SK-N-SH treated with all-trans-retinoic acid at 6 μM for 48 hours (cell line): ENCODE results near the gene SIX3.

Experiments used
- ATAC-seq: fragments of 200-7000 bp; cut with Tn5 transposase; 3 replicates; pipeline ENCODE4 v1.9.1; 2020; ENCODE audit warnings: mild to moderate bottlenecking, moderate library complexity
- ARNTL ChIP-seq: fragments of 450-650 bp; formaldehyde crosslinking; IDR thresholded peaks from 2 replicates; pipeline ENCODE4 v1.5.0; 2020; ENCODE audit warnings: low read depth, mild to moderate bottlenecking, moderate library complexity, borderline replicate concordance
- BACH2 ChIP-seq: fragments of 250-450 bp; sonication (Bioruptor Pico); IDR thresholded peaks from 2 replicates; pipeline ENCODE4 v1.9.0; 2021; ENCODE audit warnings: mild to moderate bottlenecking, borderline replicate concordance
- CSDC2 ChIP-seq: fragments of 250-450 bp; sonication (Bioruptor Pico); IDR thresholded peaks from 2 replicates; pipeline ENCODE4 v1.5.0; 2020; ENCODE audit warnings: mild to moderate bottlenecking, moderate library complexity
- ESRRG ChIP-seq: fragments of 250-450 bp; sonication (Bioruptor Pico); IDR thresholded peaks from 2 replicates; pipeline ENCODE4 v1.6.1; 2021; ENCODE audit warnings: mild to moderate bottlenecking
- GLIS3 ChIP-seq: fragments of 250-450 bp; sonication (Bioruptor Pico); IDR thresholded peaks from 2 replicates; pipeline ENCODE4 v1.5.0; 2020; ENCODE audit warnings: mild to moderate bottlenecking, moderate library complexity
- ISL1 ChIP-seq: fragments of 250-450 bp; sonication (Bioruptor Pico); IDR thresholded peaks from 2 replicates; pipeline ENCODE4 v2.1.2; 2022; ENCODE audit warnings: mild to moderate bottlenecking, moderate library complexity
- OSR1 ChIP-seq: fragments of 250-450 bp; sonication (Bioruptor Pico); IDR thresholded peaks from 2 replicates; pipeline ENCODE4 v1.8.0; 2022; ENCODE audit warnings: moderate library complexity, mild to moderate bottlenecking, inconsistent platforms
- POU6F1 ChIP-seq: fragments of 250-450 bp; sonication (Bioruptor Pico); IDR thresholded peaks from 2 replicates; pipeline ENCODE4 v1.8.0; 2021; ENCODE audit warnings: low read depth, mild to moderate bottlenecking, moderate library complexity, borderline replicate concordance
- PPARA ChIP-seq: fragments of 250-450 bp; sonication (Bioruptor Pico); IDR thresholded peaks from 2 replicates; pipeline ENCODE4 v1.5.0; 2020; ENCODE audit warnings: mild to moderate bottlenecking, borderline replicate concordance
- SNAI2 ChIP-seq: fragments of 250-450 bp; sonication (Bioruptor Pico); IDR thresholded peaks from 2 replicates; pipeline ENCODE4 v1.5.0; 2020; ENCODE audit warnings: mild to moderate bottlenecking, moderate library complexity
- TCF4 ChIP-seq: fragments of 250-450 bp; sonication (Bioruptor Pico); IDR thresholded peaks from 2 replicates; pipeline ENCODE4 v1.8.0; 2021; ENCODE audit warnings: mild to moderate bottlenecking, moderate library complexity, borderline replicate concordance
- TOX ChIP-seq: fragments of 250-450 bp; sonication (Bioruptor Pico); IDR thresholded peaks from 2 replicates; pipeline ENCODE4 v1.8.0; 2021; ENCODE audit warnings: mild to moderate bottlenecking, moderate library complexity, borderline replicate concordance
- ZC3H10 ChIP-seq: fragments of 250-450 bp; sonication (Bioruptor Pico); IDR thresholded peaks from 2 replicates; pipeline ENCODE4 v1.5.1; 2021; ENCODE audit warnings: mild to moderate bottlenecking, moderate library complexity
- ZFP3 ChIP-seq: fragments of 250-450 bp; sonication (Bioruptor Pico); IDR thresholded peaks from 2 replicates; pipeline ENCODE4 v1.5.0; 2020; ENCODE audit warnings: mild to moderate bottlenecking, moderate library complexity
- ZFP30 ChIP-seq: fragments of 450-650 bp; formaldehyde crosslinking; IDR thresholded peaks from 2 replicates; pipeline ENCODE4 v1.5.0; 2022; ENCODE audit warnings: mild to moderate bottlenecking, moderate library complexity
- ZNF565 ChIP-seq: fragments of 450-650 bp; formaldehyde crosslinking; conservative IDR thresholded peaks from 2 replicates; pipeline ENCODE4 v1.5.0; 2020; ENCODE audit warnings: low read depth, mild to moderate bottlenecking, moderate library complexity
- ZNF70 ChIP-seq: fragments of 450-650 bp; formaldehyde crosslinking; IDR thresholded peaks from 2 replicates; pipeline ENCODE4 v1.5.0; 2020; ENCODE audit warnings: mild to moderate bottlenecking, moderate library complexity
- ZNF8 ChIP-seq: fragments of 450-650 bp; formaldehyde crosslinking; IDR thresholded peaks from 2 replicates; pipeline ENCODE4 v1.5.0; 2020; ENCODE audit warnings: mild to moderate bottlenecking, moderate library complexity
- TF ChIP-seq, protein P1 (sequence below): fragments of 250-450 bp; sonication (Bioruptor Pico); IDR thresholded peaks from 2 replicates; pipeline ENCODE4 v1.5.1; 2020; ENCODE audit warnings: low read depth, mild to moderate bottlenecking, moderate library complexity
- TF ChIP-seq, protein P2 (sequence below): fragments of 250-450 bp; sonication (Bioruptor Pico); IDR thresholded peaks from 2 replicates; pipeline ENCODE4 v1.5.0; 2020; ENCODE audit warnings: mild to moderate bottlenecking, moderate library complexity
- TF ChIP-seq, protein P3 (sequence below): fragments of 250-450 bp; sonication (Bioruptor Pico); IDR thresholded peaks from 2 replicates; pipeline ENCODE4 v1.8.0; 2020; ENCODE audit warnings: mild to moderate bottlenecking, moderate library complexity, borderline replicate concordance
- TF ChIP-seq, protein P4 (sequence below): fragments of 250-450 bp; sonication (Bioruptor Pico); IDR thresholded peaks from 2 replicates; pipeline ENCODE4 v1.5.1; 2021; ENCODE audit warnings: mild to moderate bottlenecking, moderate library complexity

SIX3 gene

GRCh38 chr2:44957656-44958327 lies 16.3 kb downstream of the SIX3 start:
- no peak for ATAC-seq
- TF ChIP-seq ZC3H10 (CRISPR knock-in tag), result no peak
- no peak for TF ChIP-seq ARNTL (CRISPR knock-in tag)
- TF ChIP-seq ZNF8 (CRISPR knock-in tag), result no peak
- TF ChIP-seq, protein P1, sequence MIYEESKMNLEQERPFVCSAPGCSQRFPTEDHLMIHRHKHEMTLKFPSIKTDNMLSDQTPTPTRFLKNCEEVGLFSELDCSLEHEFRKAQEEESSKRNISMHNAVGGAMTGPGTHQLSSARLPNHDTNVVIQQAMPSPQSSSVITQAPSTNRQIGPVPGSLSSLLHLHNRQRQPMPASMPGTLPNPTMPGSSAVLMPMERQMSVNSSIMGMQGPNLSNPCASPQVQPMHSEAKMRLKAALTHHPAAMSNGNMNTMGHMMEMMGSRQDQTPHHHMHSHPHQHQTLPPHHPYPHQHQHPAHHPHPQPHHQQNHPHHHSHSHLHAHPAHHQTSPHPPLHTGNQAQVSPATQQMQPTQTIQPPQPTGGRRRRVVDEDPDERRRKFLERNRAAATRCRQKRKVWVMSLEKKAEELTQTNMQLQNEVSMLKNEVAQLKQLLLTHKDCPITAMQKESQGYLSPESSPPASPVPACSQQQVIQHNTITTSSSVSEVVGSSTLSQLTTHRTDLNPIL, result no peak
- no peak for TF ChIP-seq GLIS3 (CRISPR knock-in tag)
- TF ChIP-seq ZFP3 (CRISPR knock-in tag), result no peak
- no peak for TF ChIP-seq TOX (CRISPR knock-in tag)
- TF ChIP-seq BACH2 (CRISPR knock-in tag), result no peak
- no peak for TF ChIP-seq TCF4 (CRISPR knock-in tag)

DNA sequence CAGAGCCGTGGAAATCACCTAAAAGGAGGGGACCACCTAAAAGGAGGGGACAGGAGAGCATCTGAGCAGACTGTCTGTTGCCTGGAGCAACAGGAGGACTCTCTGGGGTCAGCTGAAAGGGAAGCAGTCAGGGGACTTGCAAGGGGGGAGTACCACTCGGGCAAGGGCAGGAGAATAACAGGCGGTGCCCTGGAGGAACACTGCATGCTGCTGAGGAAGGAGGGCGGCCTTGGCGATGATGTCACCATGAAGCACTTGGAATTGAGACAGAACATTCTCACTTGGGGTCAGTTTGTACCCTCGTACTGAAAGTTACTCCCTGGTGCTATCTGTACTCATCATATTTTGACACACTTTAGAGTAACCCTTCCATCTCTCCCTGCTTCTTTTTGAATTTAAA lies 18.4 kb downstream of the SIX3 start:
- TF ChIP-seq TOX (CRISPR knock-in tag), result no peak
- TF ChIP-seq TCF4 (CRISPR knock-in tag), result no peak
- TF ChIP-seq, protein P2, sequence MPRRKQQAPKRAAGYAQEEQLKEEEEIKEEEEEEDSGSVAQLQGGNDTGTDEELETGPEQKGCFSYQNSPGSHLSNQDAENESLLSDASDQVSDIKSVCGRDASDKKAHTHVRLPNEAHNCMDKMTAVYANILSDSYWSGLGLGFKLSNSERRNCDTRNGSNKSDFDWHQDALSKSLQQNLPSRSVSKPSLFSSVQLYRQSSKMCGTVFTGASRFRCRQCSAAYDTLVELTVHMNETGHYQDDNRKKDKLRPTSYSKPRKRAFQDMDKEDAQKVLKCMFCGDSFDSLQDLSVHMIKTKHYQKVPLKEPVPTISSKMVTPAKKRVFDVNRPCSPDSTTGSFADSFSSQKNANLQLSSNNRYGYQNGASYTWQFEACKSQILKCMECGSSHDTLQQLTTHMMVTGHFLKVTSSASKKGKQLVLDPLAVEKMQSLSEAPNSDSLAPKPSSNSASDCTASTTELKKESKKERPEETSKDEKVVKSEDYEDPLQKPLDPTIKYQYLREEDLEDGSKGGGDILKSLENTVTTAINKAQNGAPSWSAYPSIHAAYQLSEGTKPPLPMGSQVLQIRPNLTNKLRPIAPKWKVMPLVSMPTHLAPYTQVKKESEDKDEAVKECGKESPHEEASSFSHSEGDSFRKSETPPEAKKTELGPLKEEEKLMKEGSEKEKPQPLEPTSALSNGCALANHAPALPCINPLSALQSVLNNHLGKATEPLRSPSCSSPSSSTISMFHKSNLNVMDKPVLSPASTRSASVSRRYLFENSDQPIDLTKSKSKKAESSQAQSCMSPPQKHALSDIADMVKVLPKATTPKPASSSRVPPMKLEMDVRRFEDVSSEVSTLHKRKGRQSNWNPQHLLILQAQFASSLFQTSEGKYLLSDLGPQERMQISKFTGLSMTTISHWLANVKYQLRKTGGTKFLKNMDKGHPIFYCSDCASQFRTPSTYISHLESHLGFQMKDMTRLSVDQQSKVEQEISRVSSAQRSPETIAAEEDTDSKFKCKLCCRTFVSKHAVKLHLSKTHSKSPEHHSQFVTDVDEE (CRISPR knock-in tag), result no peak
- no peak for TF ChIP-seq OSR1
- TF ChIP-seq, protein P3, sequence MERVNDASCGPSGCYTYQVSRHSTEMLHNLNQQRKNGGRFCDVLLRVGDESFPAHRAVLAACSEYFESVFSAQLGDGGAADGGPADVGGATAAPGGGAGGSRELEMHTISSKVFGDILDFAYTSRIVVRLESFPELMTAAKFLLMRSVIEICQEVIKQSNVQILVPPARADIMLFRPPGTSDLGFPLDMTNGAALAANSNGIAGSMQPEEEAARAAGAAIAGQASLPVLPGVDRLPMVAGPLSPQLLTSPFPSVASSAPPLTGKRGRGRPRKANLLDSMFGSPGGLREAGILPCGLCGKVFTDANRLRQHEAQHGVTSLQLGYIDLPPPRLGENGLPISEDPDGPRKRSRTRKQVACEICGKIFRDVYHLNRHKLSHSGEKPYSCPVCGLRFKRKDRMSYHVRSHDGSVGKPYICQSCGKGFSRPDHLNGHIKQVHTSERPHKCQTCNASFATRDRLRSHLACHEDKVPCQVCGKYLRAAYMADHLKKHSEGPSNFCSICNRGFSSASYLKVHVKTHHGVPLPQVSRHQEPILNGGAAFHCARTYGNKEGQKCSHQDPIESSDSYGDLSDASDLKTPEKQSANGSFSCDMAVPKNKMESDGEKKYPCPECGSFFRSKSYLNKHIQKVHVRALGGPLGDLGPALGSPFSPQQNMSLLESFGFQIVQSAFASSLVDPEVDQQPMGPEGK (CRISPR knock-in tag), result no peak
- TF ChIP-seq, protein P4, sequence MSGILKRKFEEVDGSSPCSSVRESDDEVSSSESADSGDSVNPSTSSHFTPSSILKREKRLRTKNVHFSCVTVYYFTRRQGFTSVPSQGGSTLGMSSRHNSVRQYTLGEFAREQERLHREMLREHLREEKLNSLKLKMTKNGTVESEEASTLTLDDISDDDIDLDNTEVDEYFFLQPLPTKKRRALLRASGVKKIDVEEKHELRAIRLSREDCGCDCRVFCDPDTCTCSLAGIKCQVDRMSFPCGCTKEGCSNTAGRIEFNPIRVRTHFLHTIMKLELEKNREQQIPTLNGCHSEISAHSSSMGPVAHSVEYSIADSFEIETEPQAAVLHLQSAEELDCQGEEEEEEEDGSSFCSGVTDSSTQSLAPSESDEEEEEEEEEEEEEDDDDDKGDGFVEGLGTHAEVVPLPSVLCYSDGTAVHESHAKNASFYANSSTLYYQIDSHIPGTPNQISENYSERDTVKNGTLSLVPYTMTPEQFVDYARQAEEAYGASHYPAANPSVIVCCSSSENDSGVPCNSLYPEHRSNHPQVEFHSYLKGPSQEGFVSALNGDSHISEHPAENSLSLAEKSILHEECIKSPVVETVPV (CRISPR knock-in tag), result no peak
- no peak for TF ChIP-seq CSDC2 (CRISPR knock-in tag)
- no peak for TF ChIP-seq ZNF565
- TF ChIP-seq ZNF8 (CRISPR knock-in tag), result no peak
- TF ChIP-seq SNAI2 (CRISPR knock-in tag), result no peak
- TF ChIP-seq ZNF70 (CRISPR knock-in tag), result no peak
- no peak for TF ChIP-seq ARNTL (CRISPR knock-in tag)
- TF ChIP-seq POU6F1 (CRISPR knock-in tag), result no peak
- TF ChIP-seq, all 23 proteins: peak for 0
- ATAC-seq, result no peak

DNA sequence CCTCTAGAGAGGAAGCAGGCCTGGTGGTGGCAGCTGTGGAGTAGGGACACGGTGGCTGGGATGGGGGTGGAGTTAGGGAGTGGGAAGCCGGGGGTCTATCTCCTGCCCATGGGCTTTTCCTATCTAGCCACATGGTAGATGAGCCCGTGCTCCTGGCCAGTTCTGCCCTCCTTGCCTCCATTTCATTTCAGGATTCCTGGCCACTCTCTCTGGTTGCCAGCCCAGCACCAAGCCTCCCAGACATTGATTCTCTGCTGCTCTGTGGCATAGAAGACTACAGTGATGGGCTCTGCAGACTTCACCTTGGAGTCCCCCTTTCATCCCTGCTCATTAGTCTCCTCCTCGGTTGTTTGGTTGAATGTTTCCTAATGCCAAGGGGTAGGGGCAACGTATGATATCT lies 19.4 kb downstream of the SIX3 start:
- no peak for ATAC-seq
- TF ChIP-seq GLIS3 (CRISPR knock-in tag) (no peak), ZC3H10 (CRISPR knock-in tag) (no peak), ESRRG (no peak), PPARA (CRISPR knock-in tag) (no peak), ISL1 (no peak), ZFP30 (CRISPR knock-in tag) (no peak), CSDC2 (CRISPR knock-in tag) (no peak), ZNF70 (CRISPR knock-in tag) (no peak), ARNTL (CRISPR knock-in tag) (no peak), ZNF565 (no peak), ZNF8 (CRISPR knock-in tag) (no peak)
- TF ChIP-seq, protein P2 (CRISPR knock-in tag), result no peak
- TF ChIP-seq, protein P3 (CRISPR knock-in tag), result no peak
